Esophagus squamous epithelium (tissue), 5 donors: ENCODE results near the gene NPDC1. TPM values are rescaled to one million over a fixed set of nuclear protein-coding genes. Genes with fewer than 3 reads are reported as not detected.

Source experiments
- DNase-seq: peaks from one replicate; lab custom pipeline; 2025; lab: John Stamatoyannopoulos, UW
- H3K27ac ChIP-seq, 4 donors: fragments of 200-600 bp; sonication (generic); one replicate each; pipeline ENCODE4 v1.5.1; 2016 to 2019; ENCODE audit warnings: mild to moderate bottlenecking in 1 of 4
- H3K27me3 ChIP-seq, 4 donors: fragments of 200-600 bp; sonication (generic); 1 replicate in 3 of 4; 2 replicates in 1 of 4; pipeline versions ENCODE4 v1.5.1 to v1.6.0; 2017 to 2021; ENCODE audit warnings: antibody characterized with exemption in 1 of 4
- H3K36me3 ChIP-seq, 3 donors: fragments of 200-600 bp; sonication (generic); one replicate each; pipeline ENCODE4 v1.5.1; 2016 to 2019
- H3K4me1 ChIP-seq, 3 donors: fragments of 200-600 bp; sonication (generic); one replicate each; pipeline ENCODE4 v1.5.1; 2017 to 2019
- H3K4me3 ChIP-seq, 4 donors: fragments of 200-600 bp; sonication (generic); 1 replicate in 3 of 4; 2 replicates in 1 of 4; pipeline ENCODE4 v1.5.1; 2016 to 2019; ENCODE audit warnings: mild to moderate bottlenecking in 2 of 4, moderate library complexity in 1 of 4
- H3K9me3 ChIP-seq, 3 donors: fragments of 200-600 bp; sonication (generic); one replicate each; pipeline ENCODE4 v1.5.1; 2016 to 2019
- POLR2A ChIP-seq, 4 donors: fragments of 450-650 bp; IDR thresholded peaks; one replicate each; pipeline ENCODE4 v1.6.1; 2017; ENCODE audit warnings: antibody characterized with exemption in 4 of 4, mild to moderate bottlenecking in 4 of 4, moderate library complexity in 3 of 4
- WGBS, 2 donors: methylation state at CpG; one replicate each; pipeline ENCODE4 v1.1.5; 2018; 5-methylcytosine and 5-hydroxymethylcytosine counted together
- intact Hi-C: fragments of 100-400 bp; cut with DNase I; formaldehyde crosslinking; loops from one replicate; pipeline ENCODE4 v1.15.0; 2022
- total RNA-seq, 4 donors: library from RNA; depleted of rRNA; stranded (reverse); fragments of >200 nt; gene quantifications; one replicate each; pipeline ENCODE4 v1.1.0, GENCODE V29; 2016
- TF ChIP-seq, protein P1 (sequence below), 6 experiments: fragments of 450-650 bp in 4 of 6; fragments of 200-600 bp in 2 of 6; sonication (generic) in 2 of 6; IDR thresholded peaks; one replicate each; pipeline ENCODE4 v1.5.1; 2016 to 2019; ENCODE audit warnings: antibody characterized with exemption in 6 of 6, mild to moderate bottlenecking in 4 of 6, moderate library complexity in 4 of 6
- donor health status: DM: yes; HTN: yes; CAD: no.

NPDC1 gene
- total RNA-seq, 4 donors from 2014 or later = 11.9 to 45.2 (median 20.3) TPM

DNA sequence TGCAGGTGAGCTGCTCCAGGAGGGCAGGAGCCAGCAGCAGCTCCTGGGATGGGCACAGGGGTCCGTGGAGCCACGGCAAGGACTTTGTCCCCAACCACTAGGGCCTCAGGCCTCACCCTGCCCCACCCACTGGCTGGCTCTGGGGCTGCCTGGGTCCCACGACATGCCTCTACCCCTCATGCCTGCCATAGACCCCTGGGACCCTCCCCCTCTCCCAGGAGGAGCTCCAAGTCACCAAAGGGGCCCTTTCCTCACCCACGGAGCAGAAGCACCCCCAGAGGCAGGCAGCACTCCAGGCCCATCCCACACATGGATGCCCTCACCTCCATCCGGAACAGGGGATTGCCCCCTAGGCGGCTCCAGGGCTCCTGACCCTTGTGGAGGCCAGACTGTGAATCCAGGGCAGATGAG lies 24.4 kb downstream of the NPDC1 start:
- Histone ChIP-seq H3K4me1 (peaks cover 4 to 20% (median 6%) of the 10 kb centered on the region in 3 donors), H3K27ac (no peak overlapping the region), H3K4me3 (no peak overlapping the region), H3K27me3 (no peaks in the 10 kb centered on the region), H3K9me3 (no peaks in the 10 kb centered on the region), H3K36me3 (peaks cover 0 to 27% (median 0%) of the 10 kb centered on the region in 3 donors)
- 50% methylated on average over 1 of the region's 6 CpGs; no CpG with 5 or more reads in 1 of the 2 donors for WGBS, 2 donors
- intact Hi-C loops = no loop called here
- no peak for DNase-seq
- TF ChIP-seq POLR2A (IDR thresholded peaks at IDR 0.05) = no peak
- TF ChIP-seq, protein P1, sequence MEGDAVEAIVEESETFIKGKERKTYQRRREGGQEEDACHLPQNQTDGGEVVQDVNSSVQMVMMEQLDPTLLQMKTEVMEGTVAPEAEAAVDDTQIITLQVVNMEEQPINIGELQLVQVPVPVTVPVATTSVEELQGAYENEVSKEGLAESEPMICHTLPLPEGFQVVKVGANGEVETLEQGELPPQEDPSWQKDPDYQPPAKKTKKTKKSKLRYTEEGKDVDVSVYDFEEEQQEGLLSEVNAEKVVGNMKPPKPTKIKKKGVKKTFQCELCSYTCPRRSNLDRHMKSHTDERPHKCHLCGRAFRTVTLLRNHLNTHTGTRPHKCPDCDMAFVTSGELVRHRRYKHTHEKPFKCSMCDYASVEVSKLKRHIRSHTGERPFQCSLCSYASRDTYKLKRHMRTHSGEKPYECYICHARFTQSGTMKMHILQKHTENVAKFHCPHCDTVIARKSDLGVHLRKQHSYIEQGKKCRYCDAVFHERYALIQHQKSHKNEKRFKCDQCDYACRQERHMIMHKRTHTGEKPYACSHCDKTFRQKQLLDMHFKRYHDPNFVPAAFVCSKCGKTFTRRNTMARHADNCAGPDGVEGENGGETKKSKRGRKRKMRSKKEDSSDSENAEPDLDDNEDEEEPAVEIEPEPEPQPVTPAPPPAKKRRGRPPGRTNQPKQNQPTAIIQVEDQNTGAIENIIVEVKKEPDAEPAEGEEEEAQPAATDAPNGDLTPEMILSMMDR (IDR thresholded peaks at IDR 0.05) = no peak

DNA sequence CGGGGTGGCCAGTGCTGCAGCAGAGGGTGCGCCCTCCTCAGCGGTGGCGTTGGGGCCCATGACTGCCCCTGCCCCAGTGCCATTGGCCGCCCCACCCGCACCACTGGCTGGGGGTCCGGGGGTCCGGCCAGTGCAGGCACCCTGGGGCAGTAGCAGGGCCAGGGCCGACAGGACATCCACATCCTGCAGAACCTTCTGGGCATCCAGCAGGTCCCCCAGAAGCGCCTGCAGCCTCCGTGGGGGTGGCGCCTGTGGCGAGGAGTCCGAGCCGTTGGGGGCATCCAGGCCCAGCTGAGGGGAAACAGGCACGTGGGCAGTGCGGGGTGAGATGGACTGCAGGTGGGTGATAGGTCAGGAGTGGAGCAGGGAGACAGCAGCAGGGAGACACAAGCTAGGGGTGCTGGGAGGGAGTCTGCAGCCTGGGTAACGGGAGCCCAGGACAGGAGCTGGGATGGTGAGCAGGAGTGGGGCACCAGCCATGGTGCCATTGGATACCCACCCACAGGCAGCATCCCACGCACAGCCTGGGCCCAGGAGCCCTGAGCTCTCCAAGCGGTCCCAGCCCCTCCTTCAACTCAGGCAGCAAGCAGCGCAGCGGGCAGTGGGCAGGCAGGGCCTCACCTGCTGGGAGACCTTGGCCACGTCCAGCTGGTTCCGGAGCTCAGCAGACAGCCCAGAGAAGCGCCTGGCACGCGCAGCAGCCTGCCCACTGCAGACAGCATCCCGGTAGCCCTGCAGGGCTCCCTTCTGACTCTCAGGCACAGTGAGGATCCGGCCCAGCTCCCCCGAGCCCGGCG lies 25.0 kb downstream of the NPDC1 start:
- Histone ChIP-seq H3K27me3 (no peaks in the 10 kb centered on the region), H3K36me3 (peaks cover 0 to 33% (median 0%) of the 10 kb centered on the region in 3 donors), H3K4me3 (no peak overlapping the region), H3K27ac (no peak overlapping the region), H3K4me1 (peaks cover 0 to 14% (median 1%) of the 10 kb centered on the region in 3 donors), H3K9me3 (no peaks in the 10 kb centered on the region)
- WGBS, 2 donors = 90 to 100% methylated on average over 2 to 12 of the region's 32 CpGs
- intact Hi-C loops = no loop called here
- DNase-seq = no peak
- TF ChIP-seq, protein P1 (IDR thresholded peaks at IDR 0.05) = no peak
- TF ChIP-seq POLR2A (IDR thresholded peaks at IDR 0.05) = no peak

- Histone ChIP-seq H3K9me3 (no peaks in the 10 kb centered on the region), H3K4me3 (no peak overlapping the region), H3K4me1 (peaks cover 0 to 6% (median 0%) of the 10 kb centered on the region in 3 donors), H3K36me3 (peaks cover 0 to 42% (median 0%) of the 10 kb centered on the region in 3 donors), H3K27me3 (no peaks in the 10 kb centered on the region), H3K27ac (no peak overlapping the region)
- TF ChIP-seq, protein P1 (IDR thresholded peaks at IDR 0.05) = no peak
- TF ChIP-seq POLR2A (IDR thresholded peaks at IDR 0.05) = no peak
- intact Hi-C loops = no loop called here
- no peak for DNase-seq
- 90% methylated on average over 2 to 6 of the region's 34 CpGs for whole genome bisulfite sequencing, 2 donors
Observed at GRCh38 chr9:137019891-137020683, 25.9 kb downstream of the NPDC1 start.

- 70 to 82% methylated on average over 17 to 19 of the region's 36 CpGs for WGBS, 2 donors
- Histone ChIP-seq H3K4me3 (no peak overlapping the region), H3K27me3 (no peaks in the 10 kb centered on the region), H3K4me1 (peaks cover 0 to 3% (median 0%) of the 10 kb centered on the region in 3 donors), H3K9me3 (no peaks in the 10 kb centered on the region), H3K27ac (no peak overlapping the region), H3K36me3 (peaks cover 0 to 53% (median 0%) of the 10 kb centered on the region in 3 donors)
- no peak for TF ChIP-seq POLR2A (IDR thresholded peaks at IDR 0.05)
- TF ChIP-seq, protein P1 (IDR thresholded peaks at IDR 0.05) = peak in 1 of 6 experiments; percentile 22
- intact Hi-C loops = no loop called here
- no peak for DNase-seq
Observed at GRCh38 chr9:137018761-137019559, 27.0 kb downstream of the NPDC1 start.
